GM21723 (cell line): Measurements from ENCODE around the gene SHROOM2.
"Not testable (repeated sequence)": the region's sequence is repeated elsewhere in the genome, so short reads cannot be mapped to it uniquely, and the experiment has no call there.

ENCODE experiments used
- ATAC-seq: cut with Tn5 transposase; IDR thresholded peaks from one replicate; pipeline ENCODE4 v1.9.1; 2021; ENCODE audit warnings: mild to moderate bottlenecking, moderate library complexity; ENCODE audit not compliant: unreplicated experiment

Gene SHROOM2

GRCh38 chrX:9785254-9785943, 830 bp upstream of the SHROOM2 start:
- ATAC-seq: no peak

- no peak for ATAC-seq
These were observed 788 bp downstream of the SHROOM2 start for GRCh38 chrX:9786798-9787635.

- no peak for ATAC-seq
These were observed 2.7 kb downstream of the SHROOM2 start for GRCh38 chrX:9788911-9789310.

GRCh38 chrX:9789555-9789954, 3.3 kb downstream of the SHROOM2 start:
- ATAC-seq: no peak

- no peak for ATAC-seq
These were observed 4.6 kb downstream of the SHROOM2 start for GRCh38 chrX:9790866-9791265.

GRCh38 chrX:9794495-9794894, 8.3 kb downstream of the SHROOM2 start:
- no peak for ATAC-seq

GRCh38 chrX:9797384-9798360, 11.4 kb downstream of the SHROOM2 start:
- no peak for ATAC-seq

GRCh38 chrX:9802737-9803136, 16.5 kb downstream of the SHROOM2 start:
- no peak for ATAC-seq

- ATAC-seq: no peak
These were observed 18.2 kb downstream of the SHROOM2 start for GRCh38 chrX:9804444-9804843.

- no peak for ATAC-seq
These were observed 19.7 kb downstream of the SHROOM2 start for GRCh38 chrX:9805956-9806355.

- no peak for ATAC-seq
These were observed 21.3 kb downstream of the SHROOM2 start for GRCh38 chrX:9807355-9808182.

- not testable (repeated sequence) for ATAC-seq
These were observed 23.6 kb downstream of the SHROOM2 start for GRCh38 chrX:9809876-9810275.

- not testable (repeated sequence) for ATAC-seq
These were observed 24.9 kb downstream of the SHROOM2 start for GRCh38 chrX:9811086-9811485.

- ATAC-seq: no peak
These were observed 30.0 kb downstream of the SHROOM2 start for GRCh38 chrX:9816084-9816700.

GRCh38 chrX:9821572-9821971, 35.3 kb downstream of the SHROOM2 start:
- ATAC-seq: no peak

- no peak for ATAC-seq
These were observed 38.3 kb downstream of the SHROOM2 start for GRCh38 chrX:9824554-9824953.

- no peak for ATAC-seq
These were observed 39.0 kb downstream of the SHROOM2 start for GRCh38 chrX:9825129-9825790.

- ATAC-seq: no peak
These were observed 39.7 kb downstream of the SHROOM2 start for GRCh38 chrX:9825966-9826365.
